ENCODE measurements around the gene COX7A2. TPM values are rescaled to one million over a fixed set of nuclear protein-coding genes. Genes with fewer than 3 reads are reported as not detected.

The COX7A2 gene
- total and polyA plus RNA-seq, 2 of the 4 experiments (the other 2 are of a cell fraction): 174 to 776 TPM

DNA sequence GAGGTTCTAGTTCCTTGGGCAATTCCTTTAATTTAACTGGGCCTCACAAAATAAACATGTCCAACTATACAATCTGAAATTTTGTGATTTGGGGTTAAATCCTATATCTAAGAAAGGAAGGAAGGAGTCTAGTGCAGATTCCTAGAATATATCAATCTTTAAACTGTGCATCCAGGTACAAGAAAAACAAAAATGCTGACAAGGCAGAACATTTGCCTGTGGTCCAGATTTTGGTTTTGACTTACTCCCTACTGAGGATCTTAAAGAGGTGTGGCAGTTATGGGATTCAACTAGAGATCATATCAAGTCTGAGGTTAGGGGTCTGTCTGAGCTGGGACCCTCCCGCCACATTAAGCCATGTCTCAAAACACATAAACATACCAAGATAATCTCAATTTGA lies 17.7 kb upstream of the COX7A2 start:
- dilution Hi-C loops (cut with HindIII; ENCODE audit: low sequenced_read_pairs, unreplicated experiment) (no loop called here), in situ Hi-C loops (cut with MboI; ENCODE audit: low sequenced_read_pairs) (loop anchor here (10.0 kb wide), 1 partner anchor 274 kb away; no protein-coding TSS in a partner anchor)
- POLR2A ChIA-PET (ENCODE audit: unreplicated experiment): interaction anchor here (1.0 kb wide), 1 partner anchor 14 kb away, joined by 3 read pairs; no protein-coding TSS in a partner anchor

More for the DNA sequence above, 17.7 kb upstream of the COX7A2 start:
- H2BK120ac ChIP-seq (ENCODE audit: low read depth, low read length): no peak overlapping the region
- ATAC-seq (ENCODE audit: low read depth): no peak
- H3K4me2 ChIP-seq (ENCODE audit: low read depth, low read length): no peak overlapping the region
- H3K9ac ChIP-seq (ENCODE audit: low read depth, low read length): no peak overlapping the region
- H4K5ac ChIP-seq (ENCODE audit: low read depth, low read length): no peak overlapping the region
- H3K27me3 ChIP-seq (ENCODE audit: control insufficient read depth, insufficient read depth, low read length): no peaks in the 10 kb centered on the region
- H2BK5ac ChIP-seq (ENCODE audit: low read depth, low read length, poor library complexity, severe bottlenecking): no peak overlapping the region
- no peak overlapping the region for H2AFZ ChIP-seq (replicated peaks; ENCODE audit: low read length, poor library complexity)
- no peak overlapping the region for H3K27ac ChIP-seq (ENCODE audit: insufficient read depth, low read length)
- WGBS, 2 experiments (ENCODE audit: extremely low coverage in 2 of 2, insufficient read length in 1 of 2): no CpG with 5 or more reads among the region's 1 CpG
- H4K91ac ChIP-seq (ENCODE audit: insufficient read depth, low read depth, low read length): no peak overlapping the region
- H3K4me1 ChIP-seq (ENCODE audit: control insufficient read depth, insufficient read depth, low read length): peaks cover 2% of the 10 kb centered on the region; the same call in 1 of the 2 replicates
- no TSS peak for BruUV-seq (replicated peaks)
- H3K18ac ChIP-seq (ENCODE audit: low read depth, low read length): no peak overlapping the region
- peaks cover 30 to 51% of the 10 kb centered on the region in 2 experiments for H3K79me1 ChIP-seq (ENCODE audit: low read depth in 1 of 2, low read length in 2 of 2)
- no peaks in the 10 kb centered on the region for H3K9me3 ChIP-seq (ENCODE audit: control insufficient read depth, insufficient read depth, low read length)
- no peak overlapping the region for H4K8ac ChIP-seq (ENCODE audit: low read depth in 2 of 2, low read length in 2 of 2)
- no peak for DNase-seq
- H2AK9ac ChIP-seq (replicated peaks; ENCODE audit: low read depth, low read length, poor library complexity): no peak overlapping the region
- no peak overlapping the region for H3K56ac ChIP-seq (ENCODE audit: extremely low read depth, insufficient read depth, low read length)
- intact Hi-C loops (cut with micrococcal nuclease): no loop called here
- H3K14ac ChIP-seq (replicated peaks; ENCODE audit: low read depth, low read length): no peak overlapping the region
- CTCF ChIA-PET: no interaction called here
- no peak overlapping the region for H2AK5ac ChIP-seq (ENCODE audit: low read depth, low read length)
- TF ChIP-seq BHLHE40 (IDR thresholded peaks at IDR 0.05; ENCODE audit: low read depth, low read length): no peak
- TF ChIP-seq MAFK (IDR thresholded peaks at IDR 0.05; ENCODE audit: low read depth, low read length): peak; percentile 98
- TF ChIP-seq CEBPB (IDR thresholded peaks at IDR 0.05; ENCODE audit: low read depth, low read length): no peak
- TF ChIP-seq, protein P1, sequence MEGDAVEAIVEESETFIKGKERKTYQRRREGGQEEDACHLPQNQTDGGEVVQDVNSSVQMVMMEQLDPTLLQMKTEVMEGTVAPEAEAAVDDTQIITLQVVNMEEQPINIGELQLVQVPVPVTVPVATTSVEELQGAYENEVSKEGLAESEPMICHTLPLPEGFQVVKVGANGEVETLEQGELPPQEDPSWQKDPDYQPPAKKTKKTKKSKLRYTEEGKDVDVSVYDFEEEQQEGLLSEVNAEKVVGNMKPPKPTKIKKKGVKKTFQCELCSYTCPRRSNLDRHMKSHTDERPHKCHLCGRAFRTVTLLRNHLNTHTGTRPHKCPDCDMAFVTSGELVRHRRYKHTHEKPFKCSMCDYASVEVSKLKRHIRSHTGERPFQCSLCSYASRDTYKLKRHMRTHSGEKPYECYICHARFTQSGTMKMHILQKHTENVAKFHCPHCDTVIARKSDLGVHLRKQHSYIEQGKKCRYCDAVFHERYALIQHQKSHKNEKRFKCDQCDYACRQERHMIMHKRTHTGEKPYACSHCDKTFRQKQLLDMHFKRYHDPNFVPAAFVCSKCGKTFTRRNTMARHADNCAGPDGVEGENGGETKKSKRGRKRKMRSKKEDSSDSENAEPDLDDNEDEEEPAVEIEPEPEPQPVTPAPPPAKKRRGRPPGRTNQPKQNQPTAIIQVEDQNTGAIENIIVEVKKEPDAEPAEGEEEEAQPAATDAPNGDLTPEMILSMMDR (conservative IDR thresholded peaks at IDR 0.05; ENCODE audit: low read depth, low read length): no peak
- no peak overlapping the region for H3K23ac ChIP-seq (ENCODE audit: low read depth, low read length)
- H3K4ac ChIP-seq (ENCODE audit: low read depth, low read length): no peak overlapping the region
- peaks cover 7% of the 10 kb centered on the region; the same call in 1 of the 2 replicates for H4K20me1 ChIP-seq (ENCODE audit: insufficient read depth, low read length)
- H2BK20ac ChIP-seq (ENCODE audit: low read depth, low read length): no peak overlapping the region
- H3K36me3 ChIP-seq (ENCODE audit: control insufficient read depth, insufficient read depth, low read length): peaks cover 21% of the 10 kb centered on the region
- H2BK15ac ChIP-seq (ENCODE audit: low read depth, low read length): no peak overlapping the region
- H3K9me1 ChIP-seq (ENCODE audit: insufficient read depth, low read length): no peaks in the 10 kb centered on the region; the same call in 1 of the 2 replicates
- H3K4me3 ChIP-seq (ENCODE audit: insufficient read depth, low read depth, low read length): no peak overlapping the region
